ENCODE results near the gene TMEM175.

Gene TMEM175

DNA sequence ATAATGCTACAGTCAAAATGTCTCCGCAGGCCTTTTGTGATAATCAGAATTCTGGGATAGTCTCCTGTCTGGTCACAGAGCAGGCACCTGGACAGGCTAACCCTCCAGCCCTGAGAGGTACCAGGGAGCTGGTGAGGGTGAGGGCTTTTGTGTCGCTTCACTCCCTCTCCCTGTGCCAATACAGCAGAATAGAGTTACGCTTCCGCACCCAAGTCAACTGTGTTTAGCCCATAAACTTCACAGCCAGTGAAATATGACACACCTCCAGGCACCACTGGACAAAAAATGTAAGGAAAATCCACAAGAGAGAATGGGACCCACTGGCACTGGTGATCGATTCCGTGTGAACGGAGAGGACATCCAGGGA is 1.4 kb upstream of the TMEM175 start:
- no peaks in the 10 kb centered on the region for H3K36me3 ChIP-seq (ENCODE audit: control insufficient read depth in 2 of 2, insufficient read depth in 1 of 2, low read length in 2 of 2)
- ChIA-PET POLR2A (interaction anchor here (0.9 kb wide), 1 partner anchor 155 kb away, joined by 3 read pairs; no protein-coding TSS in a partner anchor), CTCF (no interaction called here)
- peak overlapping the region; percentile 94 for H3K4me3 ChIP-seq (ENCODE audit: low read depth, low read length)
- H3K4me1 ChIP-seq (ENCODE audit: control insufficient read depth, insufficient read depth, low read length) = peaks cover 5% of the 10 kb centered on the region; the same call in 1 of the 2 replicates
- TF ChIP-seq, protein P1, sequence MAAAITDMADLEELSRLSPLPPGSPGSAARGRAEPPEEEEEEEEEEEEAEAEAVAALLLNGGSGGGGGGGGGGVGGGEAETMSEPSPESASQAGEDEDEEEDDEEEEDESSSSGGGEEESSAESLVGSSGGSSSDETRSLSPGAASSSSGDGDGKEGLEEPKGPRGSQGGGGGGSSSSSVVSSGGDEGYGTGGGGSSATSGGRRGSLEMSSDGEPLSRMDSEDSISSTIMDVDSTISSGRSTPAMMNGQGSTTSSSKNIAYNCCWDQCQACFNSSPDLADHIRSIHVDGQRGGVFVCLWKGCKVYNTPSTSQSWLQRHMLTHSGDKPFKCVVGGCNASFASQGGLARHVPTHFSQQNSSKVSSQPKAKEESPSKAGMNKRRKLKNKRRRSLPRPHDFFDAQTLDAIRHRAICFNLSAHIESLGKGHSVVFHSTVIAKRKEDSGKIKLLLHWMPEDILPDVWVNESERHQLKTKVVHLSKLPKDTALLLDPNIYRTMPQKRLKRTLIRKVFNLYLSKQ (tag by site-specific recombination; IDR thresholded peaks at IDR 0.05; ENCODE audit: borderline replicate concordance) = no peak
- no peak for TF ChIP-seq ZNF621 (tag by site-specific recombination; IDR thresholded peaks at IDR 0.05)
- peak; percentile 13; the same call in 1 of the 2 replicates for TF ChIP-seq ZBTB17 (tag by site-specific recombination; IDR thresholded peaks at IDR 0.05)
- TF ChIP-seq ZNF335 (tag by site-specific recombination; conservative IDR thresholded peaks at IDR 0.05) = 0 out of 2 replicates have a peak, but pooled peaks have one; percentile 20
- 0 out of 2 replicates have a peak, but pooled peaks have one; percentile 28 for TF ChIP-seq KLF10 (tag by site-specific recombination; IDR thresholded peaks at IDR 0.05)
- 0 out of 2 replicates have a peak, but pooled peaks have one; percentile 28 for TF ChIP-seq ZNF600 (tag by site-specific recombination; IDR thresholded peaks at IDR 0.05)
- TF ChIP-seq ZNF24 (tag by site-specific recombination; IDR thresholded peaks at IDR 0.05) = 0 out of 2 replicates have a peak, but pooled peaks have one; percentile 21
- no peaks in the 10 kb centered on the region for H3K9me3 ChIP-seq (ENCODE audit: control insufficient read depth, insufficient read depth, low read depth, low read length)
- H3K27ac ChIP-seq (ENCODE audit: extremely low read depth, low read depth, low read length) = peak overlapping the region; percentile 12; the same call in 1 of the 2 replicates

DNA sequence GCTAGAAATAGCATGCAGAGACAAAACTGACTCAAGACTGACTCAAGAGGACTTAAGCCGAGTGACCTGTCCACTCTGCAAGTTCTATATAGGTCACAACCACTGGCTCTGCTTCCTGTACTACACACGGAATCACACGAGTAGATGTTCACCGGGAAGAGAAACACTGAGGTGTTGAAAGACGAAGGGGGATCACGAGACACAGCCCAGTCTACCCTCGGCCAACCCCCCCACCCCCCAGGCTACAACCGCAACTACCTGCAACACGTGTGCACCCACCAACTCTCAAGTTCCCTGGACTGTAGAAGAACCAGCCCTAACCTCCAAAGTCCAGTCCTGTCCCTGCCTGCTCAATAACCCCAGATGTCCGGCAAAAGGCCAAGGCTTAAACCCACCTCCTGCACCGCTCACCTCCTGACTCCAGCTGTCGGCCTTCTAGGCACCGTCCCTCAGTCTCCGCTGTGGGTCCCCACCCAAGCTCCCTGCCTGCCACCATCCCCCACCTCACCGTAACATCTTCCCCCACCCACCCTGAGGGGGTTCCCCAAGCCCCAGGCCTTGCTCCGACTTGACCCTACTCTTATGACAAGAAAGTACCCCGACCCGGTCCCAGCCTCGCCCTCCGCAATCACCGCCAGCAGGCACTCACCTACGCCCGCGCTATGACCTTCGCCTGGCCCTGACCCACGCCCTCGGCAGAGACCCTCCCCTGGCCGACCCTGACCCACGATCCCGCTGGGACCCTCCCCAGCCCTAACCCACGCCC is 883 bp upstream of the TMEM175 start:
- ChIA-PET POLR2A (interaction anchor here (0.9 to 1.2 kb wide), 3 partner anchors 10 to 150 kb away, joined by 3 to 4 read pairs (median 4); no protein-coding TSS in a partner anchor), CTCF (interaction anchor here (1.0 kb wide), 1 partner anchor 190 kb away, joined by 3 read pairs; no protein-coding TSS in a partner anchor)
- Histone ChIP-seq H3K36me3 (ENCODE audit: control insufficient read depth in 2 of 2, insufficient read depth in 1 of 2, low read length in 2 of 2) (no peaks in the 10 kb centered on the region), H3K4me1 (ENCODE audit: control insufficient read depth, insufficient read depth, low read length) (peaks cover 5% of the 10 kb centered on the region; the same call in 1 of the 2 replicates), H3K4me3 (ENCODE audit: low read depth, low read length) (peak overlapping the region; percentile 94), H3K9me3 (ENCODE audit: control insufficient read depth, insufficient read depth, low read depth, low read length) (no peaks in the 10 kb centered on the region), H3K27ac (ENCODE audit: extremely low read depth, low read depth, low read length) (peak overlapping the region; percentile 75)
- no peak for TF ChIP-seq HOXC10 (CRISPR knock-in tag; IDR thresholded peaks at IDR 0.05)
- TF ChIP-seq, protein P2, sequence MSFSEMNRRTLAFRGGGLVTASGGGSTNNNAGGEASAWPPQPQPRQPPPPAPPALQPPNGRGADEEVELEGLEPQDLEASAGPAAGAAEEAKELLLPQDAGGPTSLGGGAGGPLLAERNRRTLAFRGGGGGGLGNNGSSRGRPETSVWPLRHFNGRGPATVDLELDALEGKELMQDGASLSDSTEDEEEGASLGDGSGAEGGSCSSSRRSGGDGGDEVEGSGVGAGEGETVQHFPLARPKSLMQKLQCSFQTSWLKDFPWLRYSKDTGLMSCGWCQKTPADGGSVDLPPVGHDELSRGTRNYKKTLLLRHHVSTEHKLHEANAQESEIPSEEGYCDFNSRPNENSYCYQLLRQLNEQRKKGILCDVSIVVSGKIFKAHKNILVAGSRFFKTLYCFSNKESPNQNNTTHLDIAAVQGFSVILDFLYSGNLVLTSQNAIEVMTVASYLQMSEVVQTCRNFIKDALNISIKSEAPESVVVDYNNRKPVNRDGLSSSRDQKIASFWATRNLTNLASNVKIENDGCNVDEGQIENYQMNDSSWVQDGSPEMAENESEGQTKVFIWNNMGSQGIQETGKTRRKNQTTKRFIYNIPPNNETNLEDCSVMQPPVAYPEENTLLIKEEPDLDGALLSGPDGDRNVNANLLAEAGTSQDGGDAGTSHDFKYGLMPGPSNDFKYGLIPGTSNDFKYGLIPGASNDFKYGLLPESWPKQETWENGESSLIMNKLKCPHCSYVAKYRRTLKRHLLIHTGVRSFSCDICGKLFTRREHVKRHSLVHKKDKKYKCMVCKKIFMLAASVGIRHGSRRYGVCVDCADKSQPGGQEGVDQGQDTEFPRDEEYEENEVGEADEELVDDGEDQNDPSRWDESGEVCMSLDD (tag by site-specific recombination; IDR thresholded peaks at IDR 0.05) = no peak
- no peak for TF ChIP-seq SCRT1 (tag by site-specific recombination; IDR thresholded peaks at IDR 0.05; ENCODE audit: borderline replicate concordance)
- no peak for TF ChIP-seq ZNF169 (tag by site-specific recombination; IDR thresholded peaks at IDR 0.05)
- TF ChIP-seq ZNF354C (tag by site-specific recombination; IDR thresholded peaks at IDR 0.05; ENCODE audit: borderline replicate concordance, low read depth) = no peak
- TF ChIP-seq, protein P3, sequence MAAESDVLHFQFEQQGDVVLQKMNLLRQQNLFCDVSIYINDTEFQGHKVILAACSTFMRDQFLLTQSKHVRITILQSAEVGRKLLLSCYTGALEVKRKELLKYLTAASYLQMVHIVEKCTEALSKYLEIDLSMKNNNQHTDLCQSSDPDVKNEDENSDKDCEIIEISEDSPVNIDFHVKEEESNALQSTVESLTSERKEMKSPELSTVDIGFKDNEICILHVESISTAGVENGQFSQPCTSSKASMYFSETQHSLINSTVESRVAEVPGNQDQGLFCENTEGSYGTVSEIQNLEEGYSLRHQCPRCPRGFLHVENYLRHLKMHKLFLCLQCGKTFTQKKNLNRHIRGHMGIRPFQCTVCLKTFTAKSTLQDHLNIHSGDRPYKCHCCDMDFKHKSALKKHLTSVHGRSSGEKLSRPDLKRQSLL (tag by site-specific recombination; IDR thresholded peaks at IDR 0.05) = no peak
- TF ChIP-seq ZNF112 (tag by site-specific recombination; IDR thresholded peaks at IDR 0.05) = no peak
- TF ChIP-seq, protein P4, sequence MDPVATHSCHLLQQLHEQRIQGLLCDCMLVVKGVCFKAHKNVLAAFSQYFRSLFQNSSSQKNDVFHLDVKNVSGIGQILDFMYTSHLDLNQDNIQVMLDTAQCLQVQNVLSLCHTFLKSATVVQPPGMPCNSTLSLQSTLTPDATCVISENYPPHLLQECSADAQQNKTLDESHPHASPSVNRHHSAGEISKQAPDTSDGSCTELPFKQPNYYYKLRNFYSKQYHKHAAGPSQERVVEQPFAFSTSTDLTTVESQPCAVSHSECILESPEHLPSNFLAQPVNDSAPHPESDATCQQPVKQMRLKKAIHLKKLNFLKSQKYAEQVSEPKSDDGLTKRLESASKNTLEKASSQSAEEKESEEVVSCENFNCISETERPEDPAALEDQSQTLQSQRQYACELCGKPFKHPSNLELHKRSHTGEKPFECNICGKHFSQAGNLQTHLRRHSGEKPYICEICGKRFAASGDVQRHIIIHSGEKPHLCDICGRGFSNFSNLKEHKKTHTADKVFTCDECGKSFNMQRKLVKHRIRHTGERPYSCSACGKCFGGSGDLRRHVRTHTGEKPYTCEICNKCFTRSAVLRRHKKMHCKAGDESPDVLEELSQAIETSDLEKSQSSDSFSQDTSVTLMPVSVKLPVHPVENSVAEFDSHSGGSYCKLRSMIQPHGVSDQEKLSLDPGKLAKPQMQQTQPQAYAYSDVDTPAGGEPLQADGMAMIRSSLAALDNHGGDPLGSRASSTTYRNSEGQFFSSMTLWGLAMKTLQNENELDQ (tag by site-specific recombination; IDR thresholded peaks at IDR 0.05; ENCODE audit: low read depth) = no peak
- no peak for TF ChIP-seq ZNF202 (tag by site-specific recombination; IDR thresholded peaks at IDR 0.05; ENCODE audit: borderline replicate concordance)
- no peak for TF ChIP-seq ZNF214 (tag by site-specific recombination; IDR thresholded peaks at IDR 0.05; ENCODE audit: borderline replicate concordance)
- TF ChIP-seq, protein P5, sequence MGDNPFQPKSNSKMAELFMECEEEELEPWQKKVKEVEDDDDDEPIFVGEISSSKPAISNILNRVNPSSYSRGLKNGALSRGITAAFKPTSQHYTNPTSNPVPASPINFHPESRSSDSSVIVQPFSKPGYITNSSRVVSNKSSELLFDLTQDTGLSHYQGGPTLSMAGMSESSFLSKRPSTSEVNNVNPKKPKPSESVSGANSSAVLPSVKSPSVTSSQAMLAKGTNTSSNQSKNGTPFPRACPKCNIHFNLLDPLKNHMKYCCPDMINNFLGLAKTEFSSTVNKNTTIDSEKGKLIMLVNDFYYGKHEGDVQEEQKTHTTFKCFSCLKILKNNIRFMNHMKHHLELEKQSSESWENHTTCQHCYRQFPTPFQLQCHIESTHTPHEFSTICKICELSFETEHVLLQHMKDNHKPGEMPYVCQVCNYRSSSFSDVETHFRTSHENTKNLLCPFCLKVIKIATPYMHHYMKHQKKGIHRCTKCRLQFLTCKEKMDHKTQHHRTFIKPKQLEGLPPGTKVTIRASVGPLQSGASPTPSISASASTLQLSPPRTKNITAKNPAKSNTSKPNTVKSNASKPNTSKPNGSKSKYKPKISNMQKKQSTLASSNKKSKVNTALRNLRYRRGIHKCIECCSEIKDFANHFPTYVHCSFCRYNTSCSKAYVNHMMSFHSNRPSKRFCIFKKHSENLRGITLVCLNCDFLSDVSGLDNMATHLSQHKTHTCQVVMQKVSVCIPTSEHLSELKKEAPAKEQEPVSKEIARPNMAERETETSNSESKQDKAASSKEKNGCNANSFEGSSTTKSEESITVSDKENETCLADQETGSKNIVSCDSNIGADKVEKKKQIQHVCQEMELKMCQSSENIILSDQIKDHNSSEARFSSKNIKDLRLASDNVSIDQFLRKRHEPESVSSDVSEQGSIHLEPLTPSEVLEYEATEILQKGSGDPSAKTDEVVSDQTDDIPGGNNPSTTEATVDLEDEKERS (tag by site-specific recombination; IDR thresholded peaks at IDR 0.05) = no peak
- TF ChIP-seq YY2 (tag by site-specific recombination; IDR thresholded peaks at IDR 0.05) = no peak

Data from HEK293 (cell line).